Measurements from ENCODE around the gene BRSK2.

Gene BRSK2

DNA sequence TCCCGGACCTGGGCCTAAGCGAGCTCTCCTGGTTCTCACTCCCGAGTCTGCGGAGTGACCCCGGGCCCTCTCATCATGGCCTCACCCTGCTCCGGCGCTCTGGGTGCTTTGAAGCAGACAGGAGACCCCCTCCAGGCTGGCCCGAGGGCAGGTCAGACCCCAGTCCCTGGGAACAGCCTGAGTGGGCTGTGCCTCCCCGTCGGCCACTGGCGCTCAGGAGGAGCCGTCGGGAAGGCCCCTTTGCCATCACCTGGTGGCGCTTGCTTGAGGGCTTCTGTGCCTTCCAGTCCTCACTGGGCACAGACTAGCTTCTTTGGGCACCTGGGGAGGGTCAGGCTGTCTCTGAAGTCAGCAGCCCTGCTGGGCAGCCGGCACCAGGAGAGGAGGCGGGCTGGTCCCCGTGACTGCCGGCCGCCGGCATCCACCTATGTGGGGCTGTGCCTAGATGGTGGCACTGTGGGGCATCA is 6.7 kb downstream of the BRSK2 start:
- DNase-seq (ENCODE audit: low read depth in 3 of 3) = no peak

DNA sequence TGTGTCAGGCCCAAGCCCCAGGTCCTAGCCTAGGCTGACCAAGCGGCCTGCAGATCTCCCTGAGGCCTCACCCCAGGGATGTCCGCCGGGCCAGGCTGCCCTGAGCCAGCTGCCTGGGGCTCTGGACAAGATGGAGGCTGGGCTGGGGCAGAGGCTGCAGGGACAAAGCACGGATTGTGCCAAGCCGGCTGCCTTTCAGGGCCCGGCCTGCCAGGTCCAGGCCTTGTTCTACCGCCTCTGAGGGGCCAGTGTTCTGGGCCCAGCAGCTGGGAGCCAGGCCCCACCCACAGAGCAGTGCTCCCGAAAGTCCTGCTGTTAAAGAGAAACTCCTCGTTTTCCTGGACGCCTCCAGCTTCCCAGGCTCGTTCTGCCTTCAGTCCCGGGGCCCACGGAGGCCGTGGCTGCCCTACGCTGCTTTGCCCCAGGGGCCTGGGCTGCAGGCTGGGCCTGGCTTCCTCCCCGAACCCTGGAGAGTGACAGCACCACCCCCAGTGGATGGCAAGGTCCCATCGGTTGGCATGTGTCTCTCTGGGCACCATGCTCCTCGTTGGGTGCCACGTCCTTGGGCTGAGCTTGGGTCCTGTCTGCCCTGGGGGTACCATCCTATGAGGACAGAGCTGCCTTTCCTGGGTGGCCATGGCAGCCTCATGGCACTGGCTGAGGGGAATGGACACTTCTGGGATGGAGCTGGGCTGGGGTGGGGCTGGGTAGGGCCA is 7.6 kb downstream of the BRSK2 start:
- no peak for DNase-seq (ENCODE audit: low read depth in 3 of 3)

DNA sequence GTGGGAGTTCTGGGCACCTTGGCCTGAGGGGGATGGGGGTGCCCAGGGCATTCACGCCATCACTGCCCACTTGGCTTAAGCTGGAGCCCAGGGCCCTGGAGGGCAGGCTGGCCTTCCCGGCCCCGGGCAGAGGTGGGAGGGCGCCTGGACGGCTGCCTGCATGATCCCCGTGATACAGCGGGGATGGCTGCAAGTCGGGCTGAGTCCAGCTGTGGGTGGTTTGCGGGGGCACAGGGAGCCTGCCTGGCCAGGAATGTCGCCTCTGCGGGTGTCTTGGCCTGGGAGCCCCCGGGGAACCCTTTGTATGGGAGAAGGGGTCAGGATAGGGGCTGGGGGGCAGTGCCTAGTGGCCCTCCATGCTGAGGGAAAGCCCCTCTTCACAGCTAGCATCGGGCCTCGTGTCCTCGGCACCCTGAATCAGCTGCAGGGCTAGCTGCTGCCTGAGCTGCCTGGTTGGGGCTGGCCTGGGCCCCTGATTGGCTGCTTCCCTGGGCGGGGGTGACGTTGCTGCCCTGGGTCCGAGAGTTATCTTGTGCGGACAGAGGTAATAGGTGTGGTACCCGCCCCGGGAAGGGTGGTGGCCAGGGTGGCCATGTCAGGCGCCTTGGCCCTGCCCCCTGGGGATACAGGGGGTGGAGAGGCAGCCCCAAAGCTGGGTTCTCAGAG is 8.3 kb downstream of the BRSK2 start:
- DNase-seq (ENCODE audit: low read depth in 3 of 3) = no peak

DNA sequence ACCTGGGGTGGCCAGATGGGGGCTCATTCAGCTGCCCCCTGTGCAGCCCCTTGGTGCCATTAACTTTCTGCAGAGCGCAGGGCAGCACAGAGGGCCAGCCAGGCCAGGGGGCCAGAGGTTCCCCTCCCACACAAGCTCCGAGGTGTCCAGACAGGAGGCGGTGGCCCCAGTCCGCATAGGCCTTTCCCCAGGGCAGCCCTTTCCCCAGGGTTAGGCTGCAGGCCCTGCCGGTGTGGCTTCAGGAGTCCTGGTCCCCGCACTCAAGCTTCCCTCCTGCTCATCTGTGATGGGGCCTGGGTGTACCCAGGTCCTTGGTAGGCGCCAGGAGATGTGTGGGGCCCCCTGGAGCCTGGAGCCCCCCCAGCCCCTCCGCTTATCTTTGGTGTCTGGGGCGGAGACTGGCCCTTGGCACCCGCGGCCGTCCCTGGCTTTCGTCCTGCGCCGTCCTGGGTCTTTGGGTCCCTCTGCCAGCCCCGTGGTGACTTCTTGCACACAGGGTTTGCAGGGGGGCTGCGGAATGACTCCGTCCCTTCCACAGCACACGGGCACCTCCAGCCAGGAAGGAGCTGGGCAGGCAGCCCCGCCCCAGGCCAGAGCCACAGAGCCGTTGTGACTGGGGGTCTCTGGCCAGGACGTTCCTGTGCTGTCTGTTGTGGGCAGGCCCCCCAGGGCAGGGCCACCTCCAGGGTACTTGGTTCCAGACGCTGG is 8.9 kb downstream of the BRSK2 start:
- no peak for DNase-seq (ENCODE audit: low read depth in 3 of 3)

DNA sequence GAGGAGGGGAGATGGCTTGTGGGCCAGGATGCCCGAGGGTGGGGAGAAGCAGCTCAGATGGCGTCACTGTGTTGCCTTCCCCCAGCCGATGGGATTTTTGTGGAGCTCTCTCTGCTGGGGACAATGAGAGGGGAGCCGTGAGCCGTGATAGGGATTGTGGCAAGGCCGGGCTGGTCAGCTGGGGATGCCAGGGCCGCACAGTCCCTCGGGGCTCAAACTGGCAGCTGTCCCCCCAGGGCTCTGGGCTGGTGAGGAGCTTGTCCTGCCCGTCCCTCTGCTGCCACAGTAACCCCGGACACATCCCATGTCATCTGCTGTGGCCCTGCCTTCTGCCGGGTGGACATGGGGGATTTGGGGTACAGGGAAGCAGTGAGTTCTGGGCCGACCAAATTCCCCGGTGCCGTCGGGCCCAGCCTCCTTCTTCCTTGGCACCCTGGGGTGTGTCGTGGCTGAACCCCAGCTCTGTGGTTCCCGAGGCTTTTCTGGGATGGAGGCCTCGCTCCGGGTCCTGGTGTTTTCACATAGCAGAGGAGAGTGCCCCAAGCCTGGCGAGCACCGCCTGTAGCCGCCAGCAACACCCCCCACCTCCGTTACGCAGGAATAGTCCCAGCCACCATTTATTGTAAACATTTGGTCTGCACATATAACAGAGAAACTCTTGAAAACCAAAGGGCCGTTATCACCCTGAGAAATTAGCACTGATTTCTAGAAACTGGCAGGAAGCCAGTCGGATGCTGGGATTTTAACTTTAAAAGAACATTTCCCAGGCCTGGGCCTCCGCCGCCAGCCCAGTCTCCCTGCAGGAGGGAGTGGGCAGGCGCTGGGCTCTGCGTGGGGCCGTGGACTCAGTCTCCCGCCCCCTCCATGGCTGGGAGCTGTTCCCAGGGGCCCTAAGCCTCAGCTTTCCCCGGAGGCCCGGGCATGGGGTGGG is 9.9 kb downstream of the BRSK2 start:
- DNase-seq (ENCODE audit: low read depth in 3 of 3) = no peak

DNA sequence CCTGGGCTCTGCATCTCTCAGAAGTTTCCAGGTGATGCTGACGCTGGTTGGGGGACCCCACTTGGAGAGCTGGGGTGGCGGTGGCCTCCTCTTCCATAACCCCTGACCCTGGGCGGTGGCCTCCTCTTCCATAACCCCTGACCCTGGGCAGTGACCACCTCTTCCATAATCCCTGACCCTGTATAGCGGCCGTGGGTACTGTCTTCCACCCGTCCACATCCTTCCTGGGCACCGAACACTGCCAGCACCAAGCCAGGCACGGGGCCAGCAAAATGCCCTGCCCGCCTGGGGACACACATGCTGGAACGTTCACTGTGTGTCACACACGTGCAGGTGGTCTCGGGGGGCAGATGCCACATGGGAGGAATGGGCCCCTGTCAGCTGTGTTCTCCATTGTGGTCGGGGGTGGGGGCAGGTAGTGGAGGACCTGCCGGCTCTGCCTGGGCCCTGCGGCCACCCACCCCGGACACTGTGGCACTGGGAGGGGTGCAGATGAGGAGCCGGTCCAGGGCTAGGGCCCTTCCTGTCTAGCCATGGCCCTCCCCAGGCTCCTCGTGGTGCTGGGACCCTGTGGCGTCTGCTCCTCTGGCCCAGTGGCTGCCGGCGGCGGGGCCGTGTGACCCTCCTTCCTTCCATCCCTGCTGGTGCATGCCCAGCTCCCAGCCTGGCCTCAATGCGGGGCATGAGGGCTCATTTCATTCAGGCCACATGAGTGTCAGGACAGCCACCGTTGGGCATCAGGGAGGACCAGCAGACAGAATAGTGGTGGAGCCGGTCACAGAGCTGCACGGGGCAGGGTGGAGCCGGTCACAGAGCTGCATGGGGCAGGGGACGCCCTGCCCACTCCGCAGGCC is 10.8 kb downstream of the BRSK2 start:
- DNase-seq (ENCODE audit: low read depth in 3 of 3) = no peak

DNA sequence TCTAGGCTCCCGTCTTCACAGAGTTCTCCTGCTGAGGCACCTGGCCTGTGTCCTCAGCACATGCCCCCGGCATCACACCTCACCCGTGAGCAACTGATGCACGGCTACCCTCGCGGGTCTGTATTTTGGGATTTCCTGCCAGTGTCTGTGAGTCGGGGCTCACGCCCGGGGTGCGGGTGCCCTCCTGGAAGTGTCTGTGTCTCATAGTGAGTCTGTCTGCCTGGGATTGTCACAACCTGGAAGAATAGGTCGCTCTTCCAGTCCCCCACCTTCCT is 11.4 kb downstream of the BRSK2 start:
- no peak for DNase-seq (ENCODE audit: low read depth in 3 of 3)

DNA sequence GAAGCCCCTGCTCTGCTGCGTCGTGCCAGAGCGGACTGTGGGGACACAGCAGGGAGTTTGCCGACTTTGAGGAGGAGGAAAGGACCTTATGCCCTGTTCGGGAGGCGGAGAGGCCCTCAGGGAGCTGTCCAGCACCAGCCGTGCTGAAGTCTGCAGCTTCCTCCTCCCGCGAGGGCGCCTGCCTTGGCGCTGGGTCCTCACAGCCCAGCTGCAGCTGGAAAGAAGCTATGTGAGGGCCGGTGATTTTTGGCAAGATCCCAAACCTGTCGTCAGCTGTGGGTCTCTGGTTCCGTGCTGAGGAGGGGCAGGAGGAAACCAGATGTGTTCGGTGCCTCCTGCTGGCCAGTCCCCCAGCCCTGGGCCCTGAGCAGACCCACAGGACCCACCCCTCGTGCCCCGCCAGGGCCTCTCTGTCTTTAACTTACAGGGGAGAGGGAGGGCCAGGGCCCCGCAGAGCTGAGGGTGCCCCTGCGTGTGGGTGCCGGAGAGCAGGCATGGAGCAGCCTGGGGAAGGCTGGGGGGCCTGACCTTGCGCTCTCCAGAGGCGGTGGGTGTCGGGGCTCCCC is 12.0 kb downstream of the BRSK2 start:
- DNase-seq (ENCODE audit: low read depth in 3 of 3) = peak in 1 of 3 donors; percentile 46

DNA sequence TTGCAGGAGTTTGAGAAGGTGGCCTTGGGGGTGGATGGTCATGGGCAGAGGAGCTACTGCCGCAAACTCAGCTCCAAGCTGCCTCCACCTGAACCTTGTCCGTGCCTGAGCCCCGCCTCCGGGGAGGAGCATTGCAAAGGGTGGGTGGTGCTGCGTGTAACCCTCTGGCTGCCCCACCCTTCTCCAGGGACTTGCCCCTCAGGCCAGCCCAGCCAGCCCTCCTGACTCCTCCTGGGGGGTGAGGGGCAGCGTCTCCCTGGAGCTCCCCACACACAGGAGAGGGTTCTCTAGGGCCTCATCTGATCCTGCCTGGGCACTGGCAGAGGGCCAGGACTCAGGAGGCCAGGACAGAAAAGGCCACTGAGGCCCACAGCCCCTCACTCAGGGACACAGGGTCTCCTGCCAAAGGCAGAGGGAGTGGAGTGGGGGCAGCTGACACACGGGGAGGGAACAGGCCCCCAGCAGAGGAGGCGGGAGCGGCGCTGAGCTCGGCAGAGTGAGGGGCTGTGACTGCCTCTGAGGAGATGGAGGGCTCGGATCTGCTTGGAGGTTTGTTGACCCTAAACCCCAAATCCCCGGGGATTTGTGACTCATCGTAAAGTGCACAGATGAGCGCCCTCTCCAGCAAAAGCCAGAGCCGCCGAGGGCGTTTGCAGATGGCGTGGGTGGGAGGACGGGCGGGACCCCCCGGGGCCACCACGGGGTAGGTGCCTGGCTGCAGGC is 12.8 kb downstream of the BRSK2 start:
- DNase-seq (ENCODE audit: low read depth in 3 of 3) = no peak

DNA sequence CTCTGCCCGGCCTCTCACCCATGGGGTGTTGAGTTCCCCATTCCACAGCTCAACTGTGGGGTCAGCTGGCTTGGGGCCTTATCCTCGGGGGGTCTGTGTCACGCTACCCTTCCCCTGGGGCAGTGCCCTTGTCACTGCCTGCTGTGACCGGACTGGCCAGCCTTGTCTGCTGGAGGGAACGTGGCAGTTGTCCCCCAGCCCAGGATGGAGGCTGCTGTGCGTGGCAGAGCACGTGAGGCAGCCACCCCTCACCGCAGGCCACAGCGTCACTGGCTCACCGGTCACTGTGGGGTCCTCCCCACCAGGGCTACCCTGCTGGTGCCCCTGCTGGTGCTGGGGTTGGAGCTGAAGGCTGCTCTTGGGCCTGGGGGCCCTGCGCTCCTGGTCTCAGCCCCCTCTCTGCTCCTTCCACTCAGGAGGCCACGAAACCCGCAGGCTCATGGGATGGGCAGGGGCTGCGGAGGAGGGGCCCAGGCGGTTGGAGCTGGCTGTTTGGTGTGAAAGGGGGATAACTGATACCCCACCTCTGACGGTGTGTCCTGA is 13.4 kb downstream of the BRSK2 start:
- DNase-seq (ENCODE audit: low read depth in 3 of 3) = no peak

DNA sequence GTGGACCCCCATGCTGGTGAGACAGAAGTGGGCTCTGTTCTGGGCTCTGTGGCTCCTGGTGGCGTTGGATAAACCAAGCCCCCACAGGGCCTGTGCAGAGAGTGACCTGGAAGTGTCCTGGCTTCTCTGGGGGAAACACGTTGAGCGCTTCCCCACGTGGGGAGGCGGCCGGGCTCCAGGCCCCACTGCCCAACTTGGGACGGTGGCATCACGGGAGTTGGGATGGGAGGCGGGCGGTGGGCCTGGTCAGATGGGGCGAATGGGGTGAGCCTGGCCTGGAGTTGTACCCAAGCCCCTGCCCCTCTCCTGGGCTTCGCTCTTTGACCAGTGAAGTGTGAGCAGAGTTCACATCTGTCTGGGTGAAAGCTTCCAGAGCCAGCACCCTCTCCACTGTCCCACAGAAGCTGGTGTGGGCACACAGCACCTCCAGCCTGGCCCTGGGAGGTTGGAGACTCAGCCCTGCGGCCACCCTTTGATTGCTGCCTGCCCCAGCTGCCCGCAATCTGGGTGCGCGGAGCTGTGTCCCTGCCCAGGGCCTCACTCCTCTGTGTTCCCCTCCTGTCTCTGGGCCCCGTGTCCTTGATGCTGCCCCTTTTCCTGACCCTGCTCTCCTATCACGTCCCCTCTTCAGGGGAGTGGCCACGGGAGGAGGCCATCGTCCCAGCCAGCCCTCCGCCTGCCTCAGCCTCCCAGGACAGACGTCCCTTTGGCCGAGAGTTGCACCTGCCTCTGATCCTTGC is 14.2 kb downstream of the BRSK2 start:
- no peak for DNase-seq (ENCODE audit: low read depth in 3 of 3)

DNA sequence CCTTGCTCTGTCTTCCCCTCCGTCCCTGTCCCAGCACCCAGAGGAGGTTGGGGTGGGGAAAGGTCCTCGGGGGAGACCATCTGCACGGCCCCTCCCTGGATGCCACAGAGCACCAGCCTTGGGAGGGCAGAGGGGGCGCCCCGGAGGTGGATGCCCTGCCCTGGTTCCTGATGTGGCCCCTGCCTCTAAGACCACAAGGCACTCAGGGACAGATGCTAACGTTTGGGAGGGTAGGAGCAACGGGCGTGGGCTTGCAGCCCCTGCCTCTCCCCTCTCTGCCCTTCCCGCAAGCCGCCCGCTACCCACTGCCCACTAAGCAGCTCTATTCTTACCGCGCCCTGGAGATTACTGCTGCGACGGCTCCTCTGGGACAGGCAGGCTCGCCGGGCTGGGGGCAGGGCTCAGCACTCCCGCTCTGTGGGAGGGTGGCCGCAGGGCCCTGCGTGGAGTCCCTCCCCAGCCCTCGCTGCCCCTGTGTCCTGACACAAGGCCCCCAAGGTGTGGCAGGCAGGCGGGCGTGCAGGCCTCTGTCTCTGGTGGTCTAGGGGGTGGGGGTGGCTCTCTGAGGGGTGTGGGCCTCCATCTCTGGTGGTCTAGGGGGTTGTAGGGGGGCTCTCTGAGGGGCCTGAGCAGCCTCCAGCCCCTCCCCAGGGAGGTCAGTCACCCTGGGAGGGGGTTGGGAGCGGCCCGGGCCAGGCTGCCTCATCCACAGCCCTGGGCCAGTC is 14.9 kb downstream of the BRSK2 start:
- DNase-seq (ENCODE audit: low read depth in 3 of 3) = no peak

DNA sequence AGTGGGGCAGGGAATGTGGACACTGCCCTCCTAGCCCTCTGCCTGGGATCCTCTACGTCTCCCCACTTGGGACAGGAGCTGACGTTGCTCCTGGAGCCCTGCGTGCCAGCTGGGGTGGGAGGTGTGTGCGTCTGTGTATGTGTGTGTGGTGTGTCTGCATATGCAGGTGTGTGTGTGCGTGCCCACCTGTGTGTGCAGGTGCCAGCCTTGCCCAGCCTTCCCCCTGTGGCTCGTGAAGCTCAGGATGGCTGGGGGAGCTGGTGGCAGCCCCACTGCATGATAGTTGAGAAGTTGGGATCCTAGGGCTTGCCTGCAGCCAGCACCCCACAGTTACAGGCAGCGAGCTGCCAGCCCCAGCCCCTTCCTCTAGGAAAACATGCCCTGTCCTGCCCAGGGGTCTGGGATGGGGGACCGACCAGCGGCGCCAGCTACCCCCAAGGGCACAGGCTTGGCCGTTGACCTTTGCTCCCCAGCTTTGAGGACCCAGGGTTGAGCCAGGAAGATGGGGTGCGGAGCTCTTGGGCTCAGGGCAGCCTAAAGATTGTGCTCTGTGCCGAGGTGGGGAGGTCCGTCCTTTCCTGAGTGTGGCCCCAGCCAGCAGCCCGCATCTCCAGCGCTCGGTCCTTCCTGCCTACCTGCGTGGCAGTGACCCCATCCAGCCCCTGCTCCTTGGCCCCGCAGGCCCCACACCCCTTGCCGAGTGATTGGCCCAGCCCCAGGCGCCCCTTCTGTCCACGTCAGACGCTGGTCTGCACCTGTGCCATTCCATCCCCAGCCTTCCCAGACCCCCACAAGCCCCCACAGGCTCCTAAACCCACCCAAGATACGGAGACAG is 15.7 kb downstream of the BRSK2 start:
- no peak for DNase-seq (ENCODE audit: low read depth in 3 of 3)

DNA sequence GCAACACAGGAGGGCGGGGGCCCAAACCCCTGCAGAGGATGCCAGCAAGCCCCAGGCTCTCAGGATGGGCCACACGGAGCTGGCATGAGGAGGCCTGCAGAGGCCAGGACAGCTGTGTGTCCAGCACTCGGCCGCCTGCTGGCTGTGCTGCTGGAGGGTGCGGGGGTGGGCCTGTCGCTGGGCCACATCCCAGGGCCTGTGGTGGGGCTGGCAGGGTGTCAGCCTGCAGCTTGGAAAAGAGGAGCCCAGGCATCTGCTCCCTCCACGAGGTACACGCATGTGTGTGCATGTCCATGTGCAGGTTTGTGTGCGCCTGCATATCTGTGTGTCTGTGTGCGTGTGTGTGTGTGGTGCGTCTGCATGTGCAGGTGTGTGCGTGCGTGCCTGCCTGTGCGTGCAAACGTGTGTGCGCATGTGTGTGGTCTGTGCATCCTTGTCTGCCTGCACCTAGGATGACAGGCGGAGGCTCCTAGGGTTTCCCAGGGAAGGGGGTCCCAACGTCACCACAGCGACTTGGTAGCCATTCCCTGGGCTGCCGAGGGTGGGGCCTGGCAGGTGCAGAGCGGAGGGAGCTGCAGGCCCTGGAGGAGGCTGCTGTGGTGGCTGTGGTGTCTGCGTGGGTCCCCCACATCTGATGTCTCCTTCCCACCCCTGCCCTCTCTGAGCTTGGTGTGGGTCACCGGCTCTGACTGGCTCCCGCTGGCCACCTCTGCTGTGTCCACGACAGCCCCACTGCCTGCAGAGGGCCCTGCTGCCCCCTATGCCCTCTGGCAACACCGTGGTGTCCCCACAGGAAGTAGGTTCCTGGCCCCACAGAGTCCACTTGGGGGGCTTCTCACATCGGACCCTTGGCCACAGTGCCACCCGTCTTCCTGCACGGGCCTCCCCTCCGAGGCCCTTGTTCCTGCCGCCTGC is 17.1 kb downstream of the BRSK2 start:
- DNase-seq (ENCODE audit: low read depth in 3 of 3) = no peak

DNA sequence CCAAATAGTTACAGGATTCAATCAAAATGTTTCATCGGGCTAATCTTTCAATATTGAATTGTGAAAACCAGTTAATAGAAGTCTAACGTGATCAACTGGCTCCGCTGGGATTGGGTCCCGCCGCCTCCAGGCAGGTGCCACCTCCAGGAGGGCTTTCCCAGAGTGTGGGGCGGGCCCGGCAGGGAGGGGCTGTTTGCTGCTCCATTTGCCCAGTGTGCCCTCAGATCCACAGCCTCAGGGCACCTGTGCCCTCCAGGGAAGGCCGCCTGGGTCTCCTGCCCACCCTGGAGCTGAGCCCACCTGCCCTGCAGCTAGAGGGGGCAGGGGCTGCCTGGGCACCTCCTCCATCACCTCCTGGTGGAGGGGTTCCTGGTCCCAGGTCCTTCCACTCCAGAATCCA is 17.9 kb downstream of the BRSK2 start:
- DNase-seq (ENCODE audit: low read depth in 3 of 3) = no peak

DNA sequence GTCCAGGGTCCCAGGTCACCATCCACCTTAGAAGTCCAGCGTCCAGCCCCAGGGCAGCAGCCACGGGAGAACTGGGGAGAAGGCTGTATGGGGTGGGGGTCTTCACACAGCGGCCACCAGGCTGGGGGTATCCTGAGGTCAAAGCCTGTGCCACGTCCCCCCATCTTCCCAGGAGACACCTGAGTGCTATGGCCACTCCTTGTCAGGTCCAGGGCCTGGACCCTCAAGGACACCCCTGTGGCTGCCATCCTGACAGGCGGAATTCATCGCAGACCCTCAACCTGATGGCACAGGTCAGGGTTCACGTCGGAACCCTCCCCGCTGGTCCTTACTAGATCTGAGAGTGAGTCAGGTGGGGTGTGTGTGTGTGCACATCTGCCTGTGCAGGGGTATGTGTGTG is 18.6 kb downstream of the BRSK2 start:
- DNase-seq (ENCODE audit: low read depth in 3 of 3) = no peak

Data from stimulated activated CD4-positive, alpha-beta T cell treated with anti-CD3 and anti-CD28 coated beads, TNF-alpha, amount 100 ng/mL, for 48 hours (primary cell).